Measurements from ENCODE around the gene LY6G6D.

LY6G6D gene

GRCh38 chr6:31692886-31693285 lies 22.3 kb upstream of the LY6G6D start:
- H3K4me3 ChIP-seq (ENCODE audit: low read depth, low read length) = no peak overlapping the region
- TF ChIP-seq, protein P1, sequence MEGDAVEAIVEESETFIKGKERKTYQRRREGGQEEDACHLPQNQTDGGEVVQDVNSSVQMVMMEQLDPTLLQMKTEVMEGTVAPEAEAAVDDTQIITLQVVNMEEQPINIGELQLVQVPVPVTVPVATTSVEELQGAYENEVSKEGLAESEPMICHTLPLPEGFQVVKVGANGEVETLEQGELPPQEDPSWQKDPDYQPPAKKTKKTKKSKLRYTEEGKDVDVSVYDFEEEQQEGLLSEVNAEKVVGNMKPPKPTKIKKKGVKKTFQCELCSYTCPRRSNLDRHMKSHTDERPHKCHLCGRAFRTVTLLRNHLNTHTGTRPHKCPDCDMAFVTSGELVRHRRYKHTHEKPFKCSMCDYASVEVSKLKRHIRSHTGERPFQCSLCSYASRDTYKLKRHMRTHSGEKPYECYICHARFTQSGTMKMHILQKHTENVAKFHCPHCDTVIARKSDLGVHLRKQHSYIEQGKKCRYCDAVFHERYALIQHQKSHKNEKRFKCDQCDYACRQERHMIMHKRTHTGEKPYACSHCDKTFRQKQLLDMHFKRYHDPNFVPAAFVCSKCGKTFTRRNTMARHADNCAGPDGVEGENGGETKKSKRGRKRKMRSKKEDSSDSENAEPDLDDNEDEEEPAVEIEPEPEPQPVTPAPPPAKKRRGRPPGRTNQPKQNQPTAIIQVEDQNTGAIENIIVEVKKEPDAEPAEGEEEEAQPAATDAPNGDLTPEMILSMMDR (IDR thresholded peaks at IDR 0.05; ENCODE audit: control insufficient read depth, extremely low read depth, insufficient read depth) = no peak
- DNase-seq (ENCODE audit: low read depth) = no peak

DNA sequence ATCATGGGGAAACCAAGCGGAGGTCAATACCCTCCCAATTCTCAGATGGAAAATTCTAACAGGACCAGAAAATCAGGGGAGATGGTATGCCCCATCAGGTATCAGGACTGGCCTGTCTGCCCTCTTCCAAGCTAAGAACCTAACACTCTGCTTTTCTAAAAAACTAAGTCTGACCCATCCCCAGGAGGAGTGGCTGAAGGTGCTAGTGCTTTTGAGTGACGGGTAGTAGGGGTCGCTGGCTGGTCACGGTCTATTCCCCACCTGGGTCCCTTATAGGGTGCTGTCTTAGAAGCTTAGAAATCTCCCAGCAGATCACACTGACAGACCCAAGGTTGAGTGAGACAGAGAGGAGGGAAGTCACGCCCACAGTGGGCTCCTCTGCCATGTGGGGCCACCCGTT lies 21.6 kb upstream of the LY6G6D start:
- no peak overlapping the region for H3K4me3 ChIP-seq (ENCODE audit: low read depth, low read length)
- TF ChIP-seq, protein P1 (IDR thresholded peaks at IDR 0.05; ENCODE audit: control insufficient read depth, extremely low read depth, insufficient read depth) = no peak
- DNase-seq (ENCODE audit: low read depth) = no peak

DNA sequence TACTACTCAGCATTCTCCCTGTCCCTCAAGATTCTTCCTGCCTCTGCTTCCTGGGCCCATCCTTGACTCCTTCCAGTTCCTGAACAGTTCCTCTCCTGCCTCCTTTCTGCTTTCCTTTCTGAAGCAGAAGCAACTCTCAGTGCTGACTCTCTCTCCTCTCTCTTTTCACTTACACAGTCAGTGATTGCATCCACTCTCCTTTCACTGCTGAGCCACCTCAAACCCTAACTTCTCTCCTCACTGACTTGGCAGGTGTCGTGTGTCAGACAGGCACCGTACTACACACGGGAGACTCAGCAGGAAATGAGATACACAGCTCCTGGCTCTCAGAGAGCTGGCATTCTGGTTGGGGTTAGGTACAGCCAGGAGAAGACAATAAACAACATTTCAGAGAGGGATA lies 17.6 kb upstream of the LY6G6D start:
- H3K4me3 ChIP-seq (ENCODE audit: low read depth, low read length) = no peak overlapping the region
- TF ChIP-seq, protein P1 (IDR thresholded peaks at IDR 0.05; ENCODE audit: control insufficient read depth, extremely low read depth, insufficient read depth) = no peak
- DNase-seq (ENCODE audit: low read depth) = no peak

DNA sequence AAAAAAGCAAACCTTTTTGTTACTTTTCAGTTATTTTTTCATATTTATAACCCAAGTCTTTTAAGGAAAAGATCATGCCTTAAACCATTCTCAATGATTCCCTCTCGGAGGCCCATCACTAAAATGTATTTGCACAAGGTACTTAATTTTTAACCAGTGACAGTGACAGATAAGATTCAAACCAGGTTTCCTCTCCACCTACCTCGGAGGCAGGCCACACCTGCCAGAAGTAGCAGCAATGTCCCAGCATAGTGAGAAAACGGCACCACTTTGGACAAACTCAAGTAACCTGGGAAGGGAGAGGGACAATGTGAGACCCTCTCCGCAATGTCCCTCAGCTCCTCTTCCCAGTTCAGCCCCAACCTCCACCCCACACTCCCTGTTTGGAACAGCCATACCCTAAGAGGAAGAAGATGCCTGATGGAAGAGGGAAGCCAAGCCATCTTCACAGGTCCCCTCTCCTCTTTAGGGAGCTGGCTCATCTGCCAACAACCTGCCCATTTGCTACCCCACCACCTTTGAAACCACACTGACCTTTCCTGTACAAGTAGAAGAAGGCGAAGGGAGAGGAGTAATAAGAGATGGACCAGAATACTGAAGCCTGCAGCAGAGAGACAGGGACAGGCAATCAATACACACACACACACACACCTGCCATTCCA lies 14.3 kb upstream of the LY6G6D start:
- DNase-seq (ENCODE audit: low read depth) = no peak
- no peak overlapping the region for H3K4me3 ChIP-seq (ENCODE audit: low read depth, low read length)
- TF ChIP-seq, protein P1 (IDR thresholded peaks at IDR 0.05; ENCODE audit: control insufficient read depth, extremely low read depth, insufficient read depth) = no peak

- H3K4me3 ChIP-seq (ENCODE audit: low read depth, low read length) = peak overlapping the region; percentile 92
- DNase-seq (ENCODE audit: low read depth) = no peak
- TF ChIP-seq, protein P1 (IDR thresholded peaks at IDR 0.05; ENCODE audit: control insufficient read depth, extremely low read depth, insufficient read depth) = no peak
Observed at GRCh38 chr6:31701666-31702404, 13.3 kb upstream of the LY6G6D start.

DNA sequence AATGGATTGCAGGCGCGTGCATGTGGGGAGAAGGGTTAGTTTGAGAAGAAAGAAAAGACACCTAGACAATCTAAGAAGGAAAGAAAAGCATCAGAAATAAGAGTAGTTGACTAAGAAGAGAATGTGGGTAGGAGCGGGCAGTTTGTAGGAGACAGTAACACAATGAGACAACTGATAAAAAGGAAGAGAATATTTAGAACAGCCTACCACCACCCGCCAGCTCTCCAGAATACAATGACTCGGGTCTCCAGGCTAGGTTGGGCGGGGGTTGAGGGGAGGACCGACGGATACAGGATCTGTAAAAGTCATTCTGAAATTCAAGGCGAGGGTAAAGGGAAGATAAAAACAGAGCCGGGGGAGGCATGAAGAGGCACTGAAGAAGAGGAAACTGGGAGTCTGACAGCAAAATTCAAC lies 12.7 kb upstream of the LY6G6D start:
- TF ChIP-seq, protein P1 (IDR thresholded peaks at IDR 0.05; ENCODE audit: control insufficient read depth, extremely low read depth, insufficient read depth) = no peak
- DNase-seq (ENCODE audit: low read depth) = no peak
- H3K4me3 ChIP-seq (ENCODE audit: low read depth, low read length) = peak overlapping the region; percentile 92
